ENCODE data around the gene RELA.

Gene RELA

GRCh38 chr11:65607614-65608426 lies 54.9 kb downstream of the RELA start:
- FAIRE-seq (no peak), DNase-seq (ENCODE audit: insufficient read length, low spot score) (no peak)
- TF ChIP-seq CTCF (IDR thresholded peaks at IDR 0.05; ENCODE audit: insufficient read depth, missing control alignments) = no peak

- DNase-seq (ENCODE audit: insufficient read length, low spot score) (peak; percentile 100), FAIRE-seq (no peak)
- TF ChIP-seq CTCF (IDR thresholded peaks at IDR 0.05; ENCODE audit: insufficient read depth, missing control alignments) = no peak
Measured at GRCh38 chr11:65606876-65607613, 55.7 kb downstream of the RELA start.

GRCh38 chr11:65604258-65604657 lies 58.5 kb downstream of the RELA start:
- DNase-seq (ENCODE audit: insufficient read length, low spot score) (no peak), FAIRE-seq (no peak)
- TF ChIP-seq CTCF (IDR thresholded peaks at IDR 0.05; ENCODE audit: insufficient read depth, missing control alignments) = no peak

Data from D721Med (cell line).